Measurements from ENCODE around the gene KIAA0586.

Gene KIAA0586

GRCh38 chr14:58479975-58480374 lies 52.5 kb downstream of the KIAA0586 start:
- TF ChIP-seq CTCF (IDR thresholded peaks at IDR 0.05; ENCODE audit: borderline replicate concordance, insufficient read depth, low read depth, low read length) = no peak
- no peak overlapping the region for H3K4me3 ChIP-seq (ENCODE audit: low read depth, low read length)

- TF ChIP-seq CTCF (IDR thresholded peaks at IDR 0.05; ENCODE audit: borderline replicate concordance, insufficient read depth, low read depth, low read length) = no peak
- no peak overlapping the region for H3K4me3 ChIP-seq (ENCODE audit: low read depth, low read length)
Observed at GRCh38 chr14:58484176-58484575, 56.7 kb downstream of the KIAA0586 start.

- no peak for TF ChIP-seq CTCF (IDR thresholded peaks at IDR 0.05; ENCODE audit: borderline replicate concordance, insufficient read depth, low read depth, low read length)
- H3K4me3 ChIP-seq (ENCODE audit: low read depth, low read length) = no peak overlapping the region
Observed at GRCh38 chr14:58488550-58488949, 61.0 kb downstream of the KIAA0586 start.

- H3K4me3 ChIP-seq (ENCODE audit: low read depth, low read length) = no peak overlapping the region
- TF ChIP-seq CTCF (IDR thresholded peaks at IDR 0.05; ENCODE audit: borderline replicate concordance, insufficient read depth, low read depth, low read length) = no peak
Observed at GRCh38 chr14:58491593-58491992, 64.1 kb downstream of the KIAA0586 start.

GRCh38 chr14:58492044-58492443 lies 64.5 kb downstream of the KIAA0586 start:
- H3K4me3 ChIP-seq (ENCODE audit: low read depth, low read length) = no peak overlapping the region

GRCh38 chr14:58501214-58501816 lies 73.8 kb downstream of the KIAA0586 start:
- H3K4me3 ChIP-seq (ENCODE audit: low read depth, low read length) = no peak overlapping the region
- TF ChIP-seq CTCF (IDR thresholded peaks at IDR 0.05; ENCODE audit: borderline replicate concordance, insufficient read depth, low read depth, low read length) = peak; percentile 67

More at GRCh38 chr14:58492044-58492443, 64.5 kb downstream of the KIAA0586 start:
- no peak for TF ChIP-seq CTCF (IDR thresholded peaks at IDR 0.05; ENCODE audit: borderline replicate concordance, insufficient read depth, low read depth, low read length)

- no peak overlapping the region for H3K4me3 ChIP-seq (ENCODE audit: low read depth, low read length)
- TF ChIP-seq CTCF (IDR thresholded peaks at IDR 0.05; ENCODE audit: borderline replicate concordance, insufficient read depth, low read depth, low read length) = no peak
Observed at GRCh38 chr14:58513272-58513671, 85.8 kb downstream of the KIAA0586 start.
